Umbilical cord (tissue), 2 donors: Measurements from ENCODE around the gene ODF2. TPM values are rescaled to one million over a fixed set of nuclear protein-coding genes. Genes with fewer than 3 reads are reported as not detected.

Experiments
- DNase-seq: peaks from one replicate; pipeline ENCODE4 v3.0.0-alpha.2; 2015; ENCODE audit warnings: low spot score
- total RNA-seq: library from RNA; depleted of rRNA; stranded (reverse); fragments of >200 nt; gene quantifications from one replicate; pipeline ENCODE4 v1.2.3, GENCODE V29; 2014; ENCODE audit warnings: low replicate concordance; ENCODE audit not compliant: insufficient read depth

The ODF2 gene
- total RNA-seq, 1 donor from 2014 or later = 16.6 TPM

- peak; percentile 75 for DNase-seq
These were observed 72.8 kb downstream of the ODF2 start for GRCh38 chr9:128528445-128529160.

GRCh38 chr9:128529191-128529590, 73.4 kb downstream of the ODF2 start:
- no peak for DNase-seq

- no peak for DNase-seq
These were observed 76.8 kb downstream of the ODF2 start for GRCh38 chr9:128532581-128532980.

GRCh38 chr9:128540634-128541360, 85.0 kb downstream of the ODF2 start:
- DNase-seq = no peak

GRCh38 chr9:128546504-128546903, 90.7 kb downstream of the ODF2 start:
- no peak for DNase-seq

GRCh38 chr9:128548876-128549275, 93.1 kb downstream of the ODF2 start:
- DNase-seq = no peak

- DNase-seq = no peak
These were observed 94.4 kb downstream of the ODF2 start for GRCh38 chr9:128550226-128550625.

Other genes starting within 250 kb of the ODF2 start
- gene GOLGA2, start 180.0 kb upstream of the ODF2 start, total RNA-seq = 161 TPM
- 26.7 TPM for gene SWI5, start 179.7 kb upstream of the ODF2 start, total RNA-seq
- gene TRUB2, start 133.6 kb upstream of the ODF2 start, total RNA-seq = 8.4 TPM
- gene COQ4, start 133.2 kb upstream of the ODF2 start, total RNA-seq = 20.9 TPM
- 8.9 TPM for gene SLC27A4, start 115.5 kb upstream of the ODF2 start, total RNA-seq
- gene URM1, start 84.6 kb upstream of the ODF2 start, total RNA-seq = 29.1 TPM
- 105 TPM for gene CERCAM, start 35.1 kb upstream of the ODF2 start, total RNA-seq
- gene GLE1, start 48.7 kb downstream of the ODF2 start, total RNA-seq = 8.7 TPM
- gene SPTAN1, start 96.6 kb downstream of the ODF2 start, total RNA-seq = 263 TPM
- gene DYNC2I2, start 200.8 kb downstream of the ODF2 start, total RNA-seq = 20.0 TPM
- 287 TPM for gene SET, start 233.2 kb downstream of the ODF2 start, total RNA-seq
- 1.7 TPM for gene PKN3, start 246.5 kb downstream of the ODF2 start, total RNA-seq